ENCODE data around the gene FGF9.

FGF9 gene

GRCh38 chr13:21733475-21734263, 62.8 kb downstream of the FGF9 start:
- TF ChIP-seq ZFX (IDR thresholded peaks at IDR 0.05; ENCODE audit: borderline replicate concordance): no peak
- no peak for TF ChIP-seq CTCF (IDR thresholded peaks at IDR 0.05)
- H3K27ac ChIP-seq: no peak overlapping the region

GRCh38 chr13:21734961-21735360, 64.1 kb downstream of the FGF9 start:
- H3K27ac ChIP-seq: no peak overlapping the region
- TF ChIP-seq ZFX (IDR thresholded peaks at IDR 0.05; ENCODE audit: borderline replicate concordance): no peak
- TF ChIP-seq CTCF (IDR thresholded peaks at IDR 0.05): no peak

GRCh38 chr13:21735701-21736401, 65.0 kb downstream of the FGF9 start:
- no peak overlapping the region for H3K27ac ChIP-seq
- TF ChIP-seq CTCF (IDR thresholded peaks at IDR 0.05) (no peak), ZFX (IDR thresholded peaks at IDR 0.05; ENCODE audit: borderline replicate concordance) (no peak)

- TF ChIP-seq CTCF (IDR thresholded peaks at IDR 0.05): no peak
- TF ChIP-seq ZFX (IDR thresholded peaks at IDR 0.05; ENCODE audit: borderline replicate concordance): no peak
- no peak overlapping the region for H3K27ac ChIP-seq
These were observed 66.1 kb downstream of the FGF9 start for GRCh38 chr13:21736926-21737325.

- no peak overlapping the region for H3K27ac ChIP-seq
- TF ChIP-seq ZFX (IDR thresholded peaks at IDR 0.05; ENCODE audit: borderline replicate concordance) (no peak), CTCF (IDR thresholded peaks at IDR 0.05) (no peak)
These were observed 67.8 kb downstream of the FGF9 start for GRCh38 chr13:21738630-21739029.

GRCh38 chr13:21739771-21740170, 68.9 kb downstream of the FGF9 start:
- H3K27ac ChIP-seq: no peak overlapping the region
- TF ChIP-seq CTCF (IDR thresholded peaks at IDR 0.05) (no peak), ZFX (IDR thresholded peaks at IDR 0.05; ENCODE audit: borderline replicate concordance) (no peak)

GRCh38 chr13:21741396-21741979, 70.6 kb downstream of the FGF9 start:
- no peak overlapping the region for H3K27ac ChIP-seq
- TF ChIP-seq ZFX (IDR thresholded peaks at IDR 0.05; ENCODE audit: borderline replicate concordance) (no peak), CTCF (IDR thresholded peaks at IDR 0.05) (no peak)
